ENCODE measurements around the gene CD164L2.
A peak's percentile ranks its signal among the peaks of the same experiment; 100 is the strongest.

CD164L2 gene

GRCh38 chr1:27342778-27343638, 40.1 kb downstream of the CD164L2 start:
- DNase-seq: peak; percentile 74

- peak; percentile 56 for DNase-seq
These were observed 40.7 kb downstream of the CD164L2 start for GRCh38 chr1:27342391-27342777.

- DNase-seq: peak; percentile 75
These were observed 41.4 kb downstream of the CD164L2 start, which contains the start of gene SYTL1 for GRCh38 chr1:27341525-27342252. SYTL1 (plus strand) TSS chr1:27342022; CDS start chr1:27345335, 3,313 bp downstream.

GRCh38 chr1:27339213-27339612, 43.9 kb downstream of the CD164L2 start:
- DNase-seq: no peak

- DNase-seq: no peak
These were observed 44.4 kb downstream of the CD164L2 start for GRCh38 chr1:27338751-27339150.

- DNase-seq: no peak
These were observed 46.4 kb downstream of the CD164L2 start for GRCh38 chr1:27336756-27337155.

- no peak for DNase-seq
These were observed 47.4 kb downstream of the CD164L2 start for GRCh38 chr1:27335506-27336422.

- DNase-seq: no peak
These were observed 49.3 kb downstream of the CD164L2 start for GRCh38 chr1:27333717-27334279.

- peak; percentile 65 for DNase-seq
These were observed 50.4 kb downstream of the CD164L2 start for GRCh38 chr1:27332536-27333281.

GRCh38 chr1:27331922-27332321, 51.2 kb downstream of the CD164L2 start:
- DNase-seq: no peak

- DNase-seq: no peak
These were observed 51.7 kb downstream of the CD164L2 start for GRCh38 chr1:27331426-27331825.

- DNase-seq: no peak
These were observed 52.3 kb downstream of the CD164L2 start for GRCh38 chr1:27330786-27331185.
